Right lobe of liver (tissue), 6 donors: ENCODE data around the gene CYP4A22. TPM values are rescaled to one million over a fixed set of nuclear protein-coding genes. Genes with fewer than 3 reads are reported as not detected.

Experiments
- ATAC-seq, 4 donors: fragments of 200-7000 bp; cut with Tn5 transposase; one replicate each; pipeline ENCODE4 v1.9.1; 2020; ENCODE audit warnings: mild to moderate bottlenecking in 4 of 4, moderate library complexity in 4 of 4
- DNase-seq, 3 donors: peaks; one replicate each; pipeline ENCODE4 v3.0.0-alpha.2; 2020
- H3K27ac ChIP-seq, 3 donors: fragments of 200-600 bp; one replicate each; pipeline ENCODE4 v1.8.0; 2022
- H3K27me3 ChIP-seq, 2 donors: fragments of 200-600 bp; one replicate each; pipeline ENCODE4 v1.8.0; 2022
- H3K36me3 ChIP-seq, 4 donors: fragments of 200-600 bp; sonication (generic) in 1 of 4; one replicate each; pipeline versions ENCODE4 v1.5.1 to v1.8.0; 2017 to 2022; ENCODE audit warnings: control low read depth in 1 of 4
- H3K4me1 ChIP-seq, 4 donors: fragments of 200-600 bp; sonication (generic) in 1 of 4; one replicate each; pipeline versions ENCODE4 v1.5.1 to v1.8.0; 2017 to 2022; ENCODE audit warnings: control low read depth in 1 of 4
- H3K4me3 ChIP-seq, 3 donors: fragments of 200-600 bp; one replicate each; pipeline ENCODE4 v1.8.0; 2022
- H3K9me3 ChIP-seq, 4 donors: fragments of 200-600 bp; sonication (generic) in 1 of 4; one replicate each; pipeline versions ENCODE4 v1.5.1 to v1.8.0; 2017 to 2022; ENCODE audit warnings: control low read depth in 1 of 4
- CTCF ChIP-seq, 4 donors: fragments of 200-600 bp in 3 of 4; fragments of 450-650 bp in 1 of 4; IDR thresholded peaks; one replicate each; pipeline versions ENCODE4 v1.5.1 to v1.8.0; 2016 to 2022; ENCODE audit warnings: antibody characterized with exemption in 4 of 4, mild to moderate bottlenecking in 2 of 4
- POLR2A ChIP-seq: fragments of 450-650 bp; IDR thresholded peaks from one replicate; pipeline ENCODE4 v1.6.1; 2017; ENCODE audit warnings: antibody characterized with exemption, mild to moderate bottlenecking
- WGBS: methylation state at CpG from one replicate; pipeline ENCODE4 v1.1.6; 2018; ENCODE audit warnings: low coverage, low lambda C conversion rate; ENCODE audit not compliant: insufficient coverage; ENCODE audit errors: missing lambda C conversion rate; 5-methylcytosine and 5-hydroxymethylcytosine counted together
- intact Hi-C, 2 donors: fragments of 100-400 bp; cut with DNase I; formaldehyde crosslinking; loops; one replicate each; pipeline versions ENCODE4 v1.11.2 to v1.14.1; 2022
- total RNA-seq, 6 experiments: library from RNA; depleted of rRNA in 2 of 6; stranded (reverse); fragments of >200 nt in 2 of 6; fragmentation: NEBNext Ultra II Directional in 3 of 6; extraction: Animal tissue kit (Norgen Biotek cat#: 25700) in 3 of 6; gene quantifications; one replicate each; pipeline versions ENCODE4 v1.1.0 to v1.2.4, GENCODE V29; 2016 to 2023
- donor health status: DM: no; HTN: yes; CAD: no.
- donor health status: DM: no; HTN: no; CAD: no.
- donor health status: DM: no; HTN: no; CAD: no.
- donor health status: DM: no; HTN: yes; CAD: no.
- donor health status: DM: no; HTN: yes; CAD: no.

Gene CYP4A22
- total RNA-seq, 6 experiments from 2014 or later, result 17.2 to 159 (median 48.9) TPM

GRCh38 chr1:47189844-47190508 is 52.7 kb downstream of the CYP4A22 start, which contains the start of gene PDZK1IP1:
PDZK1IP1 (minus strand) TSS chr1:47190036; CDS start chr1:47189932, 104 bp downstream.
- ATAC-seq (peak; percentile 5 to 58 (median 54)), DNase-seq (peak in 2 of 3 donors; percentile 57 to 74)
- Histone ChIP-seq H3K27ac (no peak within 1 kb of the TSS), H3K4me3 (no peak within 1 kb of the TSS), H3K4me1 (peaks cover 0 to 21% (median 0%) of the 10 kb centered on the region in 4 donors), H3K36me3 (no peaks in the 10 kb centered on the region), H3K9me3 (no peaks in the 10 kb centered on the region), H3K27me3 (no peaks in the 10 kb centered on the region)
- no peak for TF ChIP-seq CTCF (IDR thresholded peaks at IDR 0.05)
- TF ChIP-seq POLR2A, result no peak
- WGBS, result 45% methylated on average over 8 of the region's 16 CpGs
- intact Hi-C loops, result loop anchor here in 1 of 2 donors (10.0 kb wide), 1 partner anchor 225 kb away; the partner anchor contains the start of gene FOXE3

- no peak for ATAC-seq
- WGBS, result 52% methylated on average over 5 of the region's 5 CpGs
- no peak overlapping the region for H3K27ac ChIP-seq
- peaks cover 0 to 21% (median 0%) of the 10 kb centered on the region in 4 donors for H3K4me1 ChIP-seq
- intact Hi-C loops, result no loop called here
- DNase-seq, result no peak
- H3K27me3 ChIP-seq, result no peaks in the 10 kb centered on the region
- H3K4me3 ChIP-seq, result no peak overlapping the region
- no peaks in the 10 kb centered on the region for H3K9me3 ChIP-seq
- H3K36me3 ChIP-seq, result no peaks in the 10 kb centered on the region
- TF ChIP-seq POLR2A (no peak), CTCF (IDR thresholded peaks at IDR 0.05) (no peak)
Measured at GRCh38 chr1:47190509-47190855, 53.2 kb downstream of the CYP4A22 start.

- DNase-seq (peak in 1 of 3 donors; percentile 35), ATAC-seq (no peak)
- no peaks in the 10 kb centered on the region for H3K36me3 ChIP-seq
- no peak overlapping the region for H3K4me3 ChIP-seq
- intact Hi-C loops, result no loop called here
- no peaks in the 10 kb centered on the region for H3K9me3 ChIP-seq
- peaks cover 0 to 21% (median 0%) of the 10 kb centered on the region in 4 donors for H3K4me1 ChIP-seq
- TF ChIP-seq CTCF (IDR thresholded peaks at IDR 0.05) (no peak), POLR2A (no peak)
- no peaks in the 10 kb centered on the region for H3K27me3 ChIP-seq
- no CpG with 5 or more reads among the region's 6 CpGs for WGBS
- H3K27ac ChIP-seq, result no peak overlapping the region
Measured at GRCh38 chr1:47190857-47191256, 53.6 kb downstream of the CYP4A22 start.

- no peak overlapping the region for H3K4me3 ChIP-seq
- peaks cover 0 to 21% (median 0%) of the 10 kb centered on the region in 4 donors for H3K4me1 ChIP-seq
- no peak overlapping the region for H3K27ac ChIP-seq
- no peaks in the 10 kb centered on the region for H3K9me3 ChIP-seq
- intact Hi-C loops, result no loop called here
- ATAC-seq (no peak), DNase-seq (peak in 1 of 3 donors; percentile 14)
- 66% methylated on average over 3 of the region's 4 CpGs for WGBS
- H3K27me3 ChIP-seq, result no peaks in the 10 kb centered on the region
- H3K36me3 ChIP-seq, result no peaks in the 10 kb centered on the region
- TF ChIP-seq CTCF (IDR thresholded peaks at IDR 0.05) (no peak), POLR2A (no peak)
Measured at GRCh38 chr1:47191940-47192457, 54.8 kb downstream of the CYP4A22 start.
